GM18526 (cell line): ENCODE data around the gene LRP1B.

Experiments used
- POLR2A ChIP-seq: IDR thresholded peaks from 3 replicates; pipeline ENCODE4 v1.6.1; 2011; ENCODE audit not compliant: insufficient read length; ENCODE audit errors: extremely low read depth

Gene LRP1B

DNA sequence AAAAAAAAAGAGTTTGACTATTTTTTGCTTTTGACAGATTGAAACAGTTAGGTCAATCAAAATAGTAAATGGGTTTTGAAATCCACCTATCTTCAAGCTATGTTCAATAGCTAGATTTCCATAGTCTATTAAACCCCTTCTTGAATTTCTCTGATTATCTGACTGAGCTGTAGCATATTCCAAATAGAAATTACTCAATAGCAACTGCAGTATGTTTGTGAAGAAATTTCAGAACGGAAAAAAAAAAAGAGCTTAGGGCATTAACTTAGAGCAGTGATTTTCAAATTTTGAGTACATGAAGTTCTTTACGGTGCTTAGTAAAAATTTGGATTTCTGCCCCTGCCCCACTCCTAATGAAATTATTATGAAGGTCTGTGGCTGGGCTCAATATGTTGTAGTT, 432.3 kb downstream of the LRP1B start:
- no peak for TF ChIP-seq POLR2A

DNA sequence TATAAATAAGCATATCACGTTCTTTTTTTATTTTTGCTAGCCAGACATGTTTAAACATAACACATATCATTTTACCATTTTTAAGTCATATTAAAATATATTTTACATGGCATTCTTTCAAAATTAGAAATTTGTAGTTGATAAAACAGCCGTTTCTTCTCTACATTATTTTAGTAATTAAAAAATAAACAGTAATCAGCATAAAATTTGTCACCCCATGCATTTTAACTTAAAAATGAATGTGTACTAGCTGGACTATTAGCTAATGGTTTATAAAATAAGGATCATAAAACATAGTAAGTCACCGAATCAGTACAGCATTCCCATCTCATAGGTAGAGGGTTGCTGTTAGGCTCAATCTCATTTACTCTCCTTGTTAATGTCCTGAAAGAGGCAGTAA, 433.8 kb downstream of the LRP1B start:
- TF ChIP-seq POLR2A, result no peak

DNA sequence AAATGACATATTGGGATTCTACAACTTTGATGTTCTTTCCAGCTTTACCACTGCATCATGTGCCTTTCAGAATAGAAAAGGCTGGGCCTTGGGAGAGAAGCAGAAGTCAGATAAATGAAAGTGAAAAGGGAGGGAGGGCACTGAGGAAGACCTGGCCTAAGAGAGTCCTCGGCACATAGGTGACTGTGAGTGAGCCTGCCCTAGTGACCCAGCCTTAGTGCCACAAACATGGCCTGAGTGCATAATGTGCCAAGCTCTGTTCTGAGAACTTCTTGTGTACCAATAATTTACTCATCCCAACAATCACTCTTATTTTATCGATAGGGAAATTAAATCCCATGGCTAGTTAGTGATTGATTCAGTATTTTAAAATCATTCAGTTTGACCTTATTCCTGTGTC, 436.6 kb downstream of the LRP1B start:
- no peak for TF ChIP-seq POLR2A

DNA sequence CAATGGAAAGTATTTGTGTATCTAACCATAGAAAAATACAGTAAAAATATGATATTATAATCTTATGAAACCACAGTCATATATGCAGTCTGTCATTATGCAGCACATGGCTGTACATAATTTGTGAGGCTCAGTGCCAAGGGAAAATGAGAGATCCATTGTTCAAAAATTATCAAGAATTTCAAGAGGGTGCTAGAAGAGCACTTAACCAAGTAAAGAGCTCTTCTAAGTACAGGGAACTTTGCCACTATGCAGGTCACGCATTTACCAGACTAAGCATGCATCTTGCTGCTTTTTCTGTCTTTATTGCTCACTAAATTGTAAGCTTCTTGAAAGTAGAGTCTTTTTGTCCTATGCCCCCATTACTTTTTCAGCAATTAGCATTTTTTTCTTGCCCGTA, 438.0 kb downstream of the LRP1B start:
- no peak for TF ChIP-seq POLR2A

DNA sequence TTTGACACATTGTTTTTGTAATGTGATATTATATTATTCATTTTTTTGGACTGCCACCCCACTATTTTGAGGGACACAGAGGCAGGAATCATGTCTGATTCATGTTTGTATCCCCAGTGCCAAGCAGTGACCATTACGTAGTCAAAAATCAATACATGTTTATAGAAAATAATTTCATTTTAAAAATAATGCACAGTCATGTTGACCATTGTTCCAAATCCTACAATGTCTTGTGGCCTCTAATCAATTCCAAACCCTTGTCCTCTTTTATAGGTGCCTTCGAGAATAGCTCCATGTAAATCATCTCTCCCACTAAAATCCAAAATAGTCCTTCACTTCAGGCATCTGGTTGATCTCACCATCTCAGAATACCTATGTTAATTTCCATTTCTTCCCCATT, 454.7 kb downstream of the LRP1B start:
- no peak for TF ChIP-seq POLR2A

DNA sequence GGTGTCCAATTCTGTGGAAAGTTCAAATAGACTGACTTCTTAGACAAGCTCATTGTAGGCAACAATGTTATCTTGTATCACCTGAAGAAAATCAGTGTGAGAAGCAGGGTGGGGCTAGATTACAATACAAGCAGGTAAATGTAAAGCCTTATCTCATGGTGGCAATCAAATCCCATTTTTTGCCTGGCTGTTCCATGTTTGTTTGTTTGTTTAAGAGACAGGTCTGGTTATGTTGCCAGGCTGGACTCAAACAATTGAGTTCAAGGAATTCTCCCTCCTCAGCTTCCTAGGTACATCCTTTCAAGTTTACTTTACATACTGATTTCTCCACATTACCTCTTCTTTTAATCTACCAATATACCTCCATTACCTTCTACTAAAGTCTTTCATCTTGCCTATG, 464.6 kb downstream of the LRP1B start:
- TF ChIP-seq POLR2A, result no peak

DNA sequence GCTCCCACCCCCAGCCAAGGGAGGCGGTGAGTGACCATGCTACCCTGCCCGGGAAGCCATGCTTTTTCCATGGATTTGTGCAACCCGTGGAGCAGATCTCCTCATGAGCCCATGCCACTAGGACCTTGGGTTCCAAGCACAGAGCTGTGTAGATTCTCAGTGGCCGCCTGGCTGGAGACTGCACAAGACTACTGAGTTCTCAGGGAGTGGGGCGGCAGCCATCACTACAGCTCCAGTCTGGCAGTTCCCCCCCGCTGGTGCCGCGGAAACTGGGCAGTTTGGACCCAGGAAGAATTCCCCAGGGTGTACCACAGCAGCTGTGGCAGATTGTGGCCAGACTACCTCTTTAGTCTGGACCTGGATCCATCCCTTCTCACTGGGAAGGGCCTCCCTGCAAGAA, 470.6 kb downstream of the LRP1B start:
- no peak for TF ChIP-seq POLR2A

DNA sequence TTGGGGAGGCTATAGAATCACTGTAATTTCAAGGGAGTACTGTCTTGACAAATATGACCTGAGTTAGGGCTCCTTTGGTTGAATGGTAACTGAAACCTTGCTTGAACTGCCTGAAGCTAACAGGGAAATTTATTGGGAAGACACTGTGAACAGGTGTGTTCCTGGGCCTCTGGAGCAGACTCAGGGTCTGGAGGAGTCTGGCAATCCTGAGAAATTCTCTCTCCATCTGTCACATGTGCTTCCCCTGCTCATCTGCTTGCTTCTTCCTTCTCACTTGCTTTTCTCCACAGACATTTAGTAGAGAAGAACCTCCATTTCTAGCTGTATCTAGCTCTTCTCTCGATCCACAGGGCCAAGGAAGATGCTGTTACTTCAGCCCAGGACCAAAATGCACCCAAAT, 476.5 kb downstream of the LRP1B start:
- no peak for TF ChIP-seq POLR2A

DNA sequence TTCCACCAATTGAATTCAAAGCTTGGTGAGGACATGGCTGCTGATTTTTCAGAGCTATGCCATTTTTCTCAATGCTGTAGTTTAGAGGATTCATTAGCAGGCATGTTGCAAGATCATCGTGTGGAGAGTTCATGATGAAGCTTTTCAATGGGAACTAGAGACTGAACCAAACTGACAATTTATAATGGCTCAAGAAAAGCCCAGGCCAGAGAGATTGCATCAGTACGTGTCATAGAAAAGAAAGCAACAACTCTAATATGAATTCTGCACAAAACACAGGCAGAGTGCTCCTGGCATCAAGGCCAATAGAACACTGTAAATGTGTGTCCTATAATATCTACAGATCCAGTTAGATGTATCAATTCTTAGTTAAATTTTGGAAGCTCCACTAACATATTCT, 477.6 kb downstream of the LRP1B start:
- no peak for TF ChIP-seq POLR2A

DNA sequence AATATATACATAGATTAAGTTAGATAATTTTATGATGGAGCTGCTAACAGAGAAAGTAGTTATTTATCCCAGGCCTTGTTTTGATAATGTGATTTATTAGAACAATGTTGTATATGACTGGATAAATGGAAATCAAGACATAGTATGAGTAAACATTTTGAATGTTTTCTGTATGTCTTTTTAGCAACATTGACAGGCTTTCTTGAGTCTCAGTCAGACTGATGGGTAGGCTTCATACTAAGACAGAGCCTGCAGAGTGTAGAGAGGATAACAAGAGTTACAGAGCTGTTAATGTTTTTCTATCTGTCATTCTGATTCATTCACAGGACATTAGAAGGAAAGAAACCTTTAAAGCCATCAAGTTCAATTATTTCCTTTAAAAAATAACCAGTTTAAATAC, 478.5 kb downstream of the LRP1B start:
- no peak for TF ChIP-seq POLR2A

DNA sequence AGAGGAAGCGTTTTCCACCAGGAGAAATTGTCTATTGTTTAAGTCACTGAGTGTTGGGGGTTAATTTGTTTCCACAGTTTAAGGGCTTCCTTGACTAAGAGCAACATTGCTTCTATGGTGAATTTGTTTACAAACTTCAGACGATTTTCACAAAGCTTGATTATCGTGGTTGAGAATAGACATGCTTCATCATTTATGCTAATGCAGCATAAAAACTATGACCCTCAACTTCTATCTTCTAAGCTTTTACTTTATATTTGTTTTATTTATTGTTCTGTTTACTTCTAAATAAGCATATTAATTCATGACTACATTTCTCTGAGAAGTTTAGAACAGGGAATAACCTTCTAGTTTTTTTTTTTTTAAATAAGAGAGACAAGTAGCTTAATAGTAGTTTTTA, 483.5 kb downstream of the LRP1B start:
- no peak for TF ChIP-seq POLR2A

DNA sequence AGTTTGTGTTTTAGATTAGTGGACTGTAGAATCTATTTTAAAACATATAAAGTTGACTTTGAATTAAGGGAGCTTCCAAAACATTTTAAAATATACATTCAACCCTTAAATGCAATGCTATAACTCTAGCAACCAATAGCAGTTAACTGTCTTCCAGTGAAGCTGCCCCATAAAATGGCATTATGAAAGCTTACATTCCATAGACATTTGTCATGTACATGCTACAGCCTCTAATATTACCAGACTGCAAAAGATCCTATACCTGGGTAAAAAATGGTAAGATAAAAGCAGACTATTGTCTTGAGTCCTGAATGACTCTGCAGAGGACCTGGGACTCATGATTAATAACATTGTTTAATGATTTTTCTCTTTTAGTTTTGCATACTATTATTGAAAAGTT, 489.4 kb downstream of the LRP1B start:
- no peak for TF ChIP-seq POLR2A

DNA sequence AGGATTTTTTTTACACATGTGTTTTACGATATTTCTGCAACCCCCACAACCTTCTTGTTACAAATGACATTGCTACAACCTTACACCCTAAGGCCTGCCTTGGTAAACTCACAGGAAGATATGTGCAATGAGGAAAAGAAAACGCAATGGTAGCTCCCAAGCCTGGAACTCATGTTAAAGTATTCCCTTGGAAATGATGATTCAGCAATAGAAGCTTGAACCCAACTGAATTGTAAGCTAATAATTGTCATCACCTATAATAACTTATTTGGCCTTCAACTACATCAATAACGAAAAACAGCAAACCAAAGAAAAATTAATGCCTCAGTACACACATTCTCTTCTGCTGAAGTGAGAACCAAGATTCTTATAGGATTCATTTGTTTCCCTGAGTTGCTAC, 491.0 kb downstream of the LRP1B start:
- no peak for TF ChIP-seq POLR2A

DNA sequence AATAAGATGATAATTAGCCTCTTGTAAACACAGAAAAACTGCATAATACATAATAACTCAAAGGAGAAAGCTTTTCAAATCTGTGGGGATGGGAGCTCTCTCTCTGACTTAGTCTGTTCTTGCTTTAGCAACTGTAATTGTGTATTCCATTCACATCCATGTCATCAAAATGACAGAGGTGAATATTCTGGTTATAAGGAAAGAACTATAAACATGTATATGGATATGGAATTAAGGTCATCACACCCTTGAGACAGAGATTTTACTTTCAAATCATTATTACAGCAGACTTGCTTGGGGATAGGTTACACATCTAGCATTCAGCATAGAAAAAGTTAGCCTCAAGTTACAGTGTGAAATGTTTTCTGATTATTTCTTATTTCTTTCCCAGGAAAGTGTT, 497.7 kb downstream of the LRP1B start:
- TF ChIP-seq POLR2A, result no peak

DNA sequence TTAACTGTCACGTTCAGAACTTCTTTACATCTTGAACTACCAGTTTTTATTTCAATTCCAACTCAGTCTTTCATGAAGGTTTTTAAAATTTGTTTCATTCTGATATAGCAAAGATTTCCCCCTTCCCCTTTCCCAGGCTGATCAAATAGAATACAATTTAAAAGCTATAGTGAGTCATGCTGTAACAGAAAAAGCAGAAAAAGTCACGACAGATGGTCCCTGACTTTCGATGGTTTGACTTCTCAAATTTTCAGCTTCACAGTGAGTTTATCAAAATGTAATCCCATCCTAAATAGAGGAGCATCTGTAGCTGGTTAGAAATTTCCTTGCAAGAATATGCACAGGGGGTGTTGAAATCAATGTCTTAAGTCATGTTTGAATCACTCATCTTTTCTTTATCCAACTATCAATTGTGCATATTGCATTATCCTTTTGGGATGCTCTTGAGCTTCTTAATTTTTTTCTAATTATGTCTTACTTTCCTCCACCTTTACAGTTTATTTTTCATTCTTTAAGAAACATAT, 500.3 kb downstream of the LRP1B start:
- TF ChIP-seq POLR2A, result no peak

DNA sequence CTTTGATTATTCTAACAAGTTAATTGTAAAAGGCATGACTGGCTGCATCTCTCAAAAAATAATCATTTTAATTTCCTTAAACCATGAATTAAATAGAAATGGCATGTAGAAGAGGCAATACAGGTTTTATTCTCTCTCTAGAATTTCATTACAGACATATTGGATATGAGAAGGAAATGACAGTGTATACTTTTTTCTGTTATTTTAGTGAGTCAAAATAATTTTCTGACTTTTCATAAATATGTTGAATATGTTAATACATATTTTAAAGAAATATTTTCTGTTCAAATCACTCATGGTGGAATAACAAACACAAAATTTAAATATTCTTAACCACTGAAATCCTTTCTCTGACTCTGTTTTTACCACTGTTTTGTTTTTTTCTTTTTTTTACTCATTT, 510.4 kb downstream of the LRP1B start:
- TF ChIP-seq POLR2A, result no peak

DNA sequence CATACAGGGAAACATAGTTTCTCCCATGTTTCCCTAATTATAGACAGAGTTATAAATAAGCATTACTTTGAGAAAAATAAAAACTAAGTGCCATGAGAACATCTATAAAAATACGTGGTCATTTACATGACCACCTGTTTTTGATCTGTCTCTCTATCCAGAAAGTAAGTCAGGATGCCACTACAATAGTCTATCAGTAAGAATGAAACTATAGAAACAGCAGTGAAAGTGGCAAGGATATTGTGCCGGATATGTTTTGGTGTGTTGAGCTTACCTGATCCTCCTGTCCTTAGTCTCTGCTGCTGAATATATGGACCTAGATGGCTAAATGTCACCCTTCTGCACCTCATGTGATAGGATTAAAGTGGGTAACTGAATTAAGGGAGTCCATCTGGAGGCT, 512.4 kb downstream of the LRP1B start:
- TF ChIP-seq POLR2A, result no peak

DNA sequence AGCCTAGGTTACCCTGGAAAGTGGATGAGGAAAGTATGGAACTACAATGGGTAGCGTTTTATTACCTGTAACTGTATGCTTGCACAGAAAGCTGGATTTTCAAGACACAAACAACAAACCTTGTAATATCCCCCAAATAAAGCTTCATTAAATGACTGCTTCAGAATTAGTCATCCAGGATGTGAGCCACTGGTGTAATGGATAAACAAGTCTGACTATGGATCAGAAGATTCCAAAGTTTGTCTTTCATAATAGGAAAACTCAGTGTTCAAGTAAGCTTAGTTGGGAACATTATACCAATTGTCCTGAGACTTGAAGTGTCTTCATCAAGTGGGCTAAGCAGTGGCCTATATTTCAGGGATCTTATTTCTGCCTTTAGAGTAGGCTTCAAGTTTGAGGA, 518.8 kb downstream of the LRP1B start:
- no peak for TF ChIP-seq POLR2A
